GM21423 (cell line): ENCODE measurements around the gene EML1.
"Not testable (repeated sequence)": the region's sequence is repeated elsewhere in the genome, so short reads cannot be mapped to it uniquely, and the experiment has no call there.

Experiments
- ATAC-seq: cut with Tn5 transposase; IDR thresholded peaks from one replicate; pipeline ENCODE4 v1.9.1; 2021; ENCODE audit warnings: mild to moderate bottlenecking, moderate library complexity; ENCODE audit not compliant: unreplicated experiment

Gene EML1

GRCh38 chr14:99755068-99755405, 38.2 kb upstream of the EML1 start:
- no peak for ATAC-seq

DNA sequence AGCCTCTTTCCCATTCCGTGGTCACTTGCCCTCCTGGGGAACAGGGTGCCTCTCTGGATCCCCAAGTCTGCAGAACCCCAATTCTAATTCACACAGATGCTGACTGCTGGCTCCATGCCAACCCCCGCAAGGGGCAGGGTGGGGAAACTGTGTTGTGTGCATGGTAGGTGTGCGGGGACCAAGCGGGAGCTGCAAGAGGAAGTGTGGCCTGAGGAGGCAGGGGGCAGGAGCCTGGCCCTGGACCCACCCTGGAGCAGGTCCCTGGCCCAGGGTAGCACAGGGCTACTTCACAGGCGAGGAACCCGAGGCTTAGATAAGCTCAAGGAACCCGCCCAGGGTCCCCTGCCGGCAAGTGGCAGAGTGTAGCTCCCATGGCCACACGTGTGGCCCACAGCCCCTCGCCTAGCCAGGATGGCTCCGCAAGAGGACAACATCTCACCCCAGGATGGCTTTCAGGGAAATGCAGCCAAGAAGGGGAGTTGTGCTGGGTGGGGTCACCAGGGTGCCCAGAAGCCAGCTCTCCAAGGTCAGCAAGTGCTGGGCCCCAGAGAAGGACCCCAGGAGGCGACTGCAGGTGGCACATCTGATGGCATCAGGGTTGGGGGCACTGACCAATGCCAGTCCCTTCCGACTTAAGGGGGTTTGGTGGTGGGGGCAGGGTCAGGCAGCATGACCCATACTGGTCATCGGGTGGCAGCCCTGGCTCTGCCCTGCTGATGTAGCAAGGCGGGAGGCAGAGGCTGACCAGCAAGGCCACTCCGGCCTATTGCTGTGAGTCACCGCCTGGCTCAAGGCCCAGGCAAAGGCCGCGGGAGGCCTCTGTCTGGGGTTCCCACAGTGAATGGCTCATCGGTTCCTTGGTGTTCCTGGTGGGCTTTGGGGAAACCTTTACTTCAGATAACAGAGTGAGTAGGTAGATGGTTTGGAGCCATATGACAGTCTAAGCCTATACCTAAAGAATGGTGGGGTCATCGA, 37.3 kb upstream of the EML1 start:
- ATAC-seq: no peak

- no peak for ATAC-seq
Measured at GRCh38 chr14:99756796-99757195, 36.4 kb upstream of the EML1 start.

DNA sequence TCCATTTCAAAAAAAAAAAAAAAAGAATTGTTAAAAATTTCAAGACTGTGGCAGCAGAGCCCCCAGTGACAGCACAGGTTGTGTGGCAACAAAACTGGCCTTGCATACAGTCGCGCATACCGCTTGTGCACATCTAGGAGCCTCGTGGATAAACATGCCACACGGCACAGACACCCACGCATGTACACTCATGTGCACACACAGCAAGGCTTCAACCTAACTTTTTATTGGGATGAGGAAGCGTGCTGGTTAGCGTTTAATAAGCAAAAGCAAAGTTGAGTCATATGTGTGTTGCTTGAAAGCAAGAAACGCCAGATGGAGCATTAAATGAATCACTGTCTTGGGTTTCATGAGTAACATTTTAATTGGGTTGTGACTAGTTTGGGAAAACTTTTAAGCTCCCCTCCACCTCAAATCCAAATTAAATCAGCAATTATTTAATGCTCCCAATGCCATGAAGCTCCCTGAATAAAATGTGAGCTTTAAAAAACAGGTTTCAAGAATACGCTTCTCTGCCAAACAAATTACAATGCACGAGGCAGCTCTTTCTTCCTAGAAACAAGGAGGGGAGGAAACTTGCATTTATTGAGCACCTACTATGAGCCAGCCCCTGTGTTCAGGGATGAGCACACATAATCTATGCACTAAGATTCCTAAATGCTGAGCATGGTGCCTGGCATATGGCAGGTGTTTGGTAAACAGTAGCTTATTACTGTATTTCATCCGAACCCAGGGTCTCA, 35.7 kb upstream of the EML1 start:
- no peak for ATAC-seq

GRCh38 chr14:99758121-99758821, 34.9 kb upstream of the EML1 start:
- ATAC-seq: no peak

GRCh38 chr14:99758872-99759545, 34.2 kb upstream of the EML1 start:
- ATAC-seq: no peak

DNA sequence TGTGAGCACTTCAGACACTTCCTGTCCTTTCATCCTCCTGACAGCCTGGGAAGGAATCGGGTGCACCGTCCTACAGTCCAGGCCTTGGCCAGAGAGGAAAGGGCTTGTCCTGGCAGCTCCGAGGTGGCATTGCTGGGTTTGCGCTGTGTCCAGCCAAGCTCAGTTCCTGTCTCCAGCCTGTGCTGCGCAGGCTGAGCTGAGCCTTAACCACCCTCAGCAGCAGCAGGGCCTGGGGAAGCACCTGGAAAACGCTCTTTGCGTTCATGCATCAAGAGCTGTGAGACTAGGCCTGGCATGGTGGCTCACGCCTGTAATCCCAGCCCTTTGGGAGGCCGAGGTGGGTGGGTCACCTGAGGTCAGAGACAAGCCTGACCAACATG, 33.7 kb upstream of the EML1 start:
- ATAC-seq: no peak

GRCh38 chr14:99760817-99761216, 32.4 kb upstream of the EML1 start:
- ATAC-seq: no peak

GRCh38 chr14:99762911-99763310, 30.3 kb upstream of the EML1 start:
- not testable (repeated sequence) for ATAC-seq

DNA sequence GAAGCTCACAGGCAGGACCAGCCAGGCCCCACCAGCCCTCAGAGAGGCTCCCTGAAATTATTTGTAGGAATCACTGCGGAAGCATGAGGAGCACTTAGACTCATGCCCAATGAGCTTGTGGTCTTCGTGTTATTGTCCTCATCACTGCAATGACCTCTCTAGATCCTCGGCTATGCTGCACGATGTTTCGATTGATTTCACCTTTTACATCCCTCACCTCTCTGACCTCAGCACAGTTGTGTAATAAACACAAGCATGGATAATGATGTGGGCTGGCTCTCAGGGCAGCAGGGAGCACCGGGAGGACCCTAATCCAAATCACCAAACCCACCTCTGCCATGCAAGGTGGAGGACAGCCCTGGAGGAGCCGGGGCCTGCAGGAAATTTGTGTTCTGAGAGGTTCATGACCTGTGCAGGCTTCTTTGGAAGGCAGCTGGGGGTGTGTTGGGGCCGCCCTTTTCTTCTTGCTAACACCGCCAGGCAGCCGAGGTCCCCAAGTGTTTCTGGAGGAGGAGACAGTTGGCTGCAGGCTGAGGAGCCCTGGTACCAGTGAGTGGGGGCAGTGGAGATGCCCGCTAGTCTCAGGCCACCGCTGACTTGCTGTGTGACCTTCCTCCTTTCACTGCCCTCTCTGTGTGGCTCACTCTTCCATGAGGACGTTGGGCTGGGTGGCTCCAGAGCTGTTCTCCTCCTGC, 29.5 kb upstream of the EML1 start:
- ATAC-seq: no peak

GRCh38 chr14:99764222-99764706, 28.9 kb upstream of the EML1 start:
- ATAC-seq: no peak

DNA sequence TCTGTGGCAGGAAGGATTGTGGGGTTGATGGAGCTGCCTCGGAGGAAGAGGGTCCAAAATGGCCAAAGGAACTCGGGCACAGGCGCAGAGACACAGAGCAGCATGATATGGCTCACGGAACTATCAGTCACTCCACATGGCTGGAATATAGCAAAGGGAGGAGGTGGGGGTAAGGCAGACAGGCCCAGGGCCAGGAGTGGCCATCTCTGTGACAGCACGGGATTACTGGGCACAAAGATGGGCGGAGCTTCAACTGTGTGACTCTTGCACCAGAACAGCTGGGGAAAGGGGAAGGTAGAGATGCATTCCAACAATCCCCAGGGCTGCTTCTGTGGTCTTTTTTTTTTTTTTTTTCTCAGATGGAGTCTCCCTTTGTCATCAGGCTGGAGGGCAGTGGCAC, 24.8 kb upstream of the EML1 start:
- ATAC-seq: no peak

DNA sequence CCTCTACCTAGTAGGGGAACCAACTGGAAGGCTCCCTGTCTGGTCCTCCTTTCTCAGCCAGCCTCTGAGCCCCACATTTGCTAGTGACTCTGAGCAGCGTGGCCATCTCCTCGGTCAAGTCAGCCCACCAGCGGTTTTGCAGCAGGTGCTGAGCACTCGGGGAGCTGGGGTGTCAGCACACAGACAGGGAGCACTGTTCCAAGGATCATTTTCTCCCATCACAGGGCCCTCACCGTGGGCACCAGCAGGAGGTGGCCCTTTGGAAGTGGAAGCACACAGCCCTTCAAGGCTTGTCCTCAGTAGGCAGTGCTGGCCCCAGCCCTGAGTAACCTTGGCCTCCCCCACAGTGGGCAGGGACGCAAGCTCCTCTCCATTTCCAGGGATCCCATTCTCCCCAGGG, 24.1 kb upstream of the EML1 start:
- no peak for ATAC-seq

- ATAC-seq: no peak
Measured at GRCh38 chr14:99769799-99770198, 23.4 kb upstream of the EML1 start.

GRCh38 chr14:99772371-99773283, 20.6 kb upstream of the EML1 start:
- ATAC-seq: no peak

DNA sequence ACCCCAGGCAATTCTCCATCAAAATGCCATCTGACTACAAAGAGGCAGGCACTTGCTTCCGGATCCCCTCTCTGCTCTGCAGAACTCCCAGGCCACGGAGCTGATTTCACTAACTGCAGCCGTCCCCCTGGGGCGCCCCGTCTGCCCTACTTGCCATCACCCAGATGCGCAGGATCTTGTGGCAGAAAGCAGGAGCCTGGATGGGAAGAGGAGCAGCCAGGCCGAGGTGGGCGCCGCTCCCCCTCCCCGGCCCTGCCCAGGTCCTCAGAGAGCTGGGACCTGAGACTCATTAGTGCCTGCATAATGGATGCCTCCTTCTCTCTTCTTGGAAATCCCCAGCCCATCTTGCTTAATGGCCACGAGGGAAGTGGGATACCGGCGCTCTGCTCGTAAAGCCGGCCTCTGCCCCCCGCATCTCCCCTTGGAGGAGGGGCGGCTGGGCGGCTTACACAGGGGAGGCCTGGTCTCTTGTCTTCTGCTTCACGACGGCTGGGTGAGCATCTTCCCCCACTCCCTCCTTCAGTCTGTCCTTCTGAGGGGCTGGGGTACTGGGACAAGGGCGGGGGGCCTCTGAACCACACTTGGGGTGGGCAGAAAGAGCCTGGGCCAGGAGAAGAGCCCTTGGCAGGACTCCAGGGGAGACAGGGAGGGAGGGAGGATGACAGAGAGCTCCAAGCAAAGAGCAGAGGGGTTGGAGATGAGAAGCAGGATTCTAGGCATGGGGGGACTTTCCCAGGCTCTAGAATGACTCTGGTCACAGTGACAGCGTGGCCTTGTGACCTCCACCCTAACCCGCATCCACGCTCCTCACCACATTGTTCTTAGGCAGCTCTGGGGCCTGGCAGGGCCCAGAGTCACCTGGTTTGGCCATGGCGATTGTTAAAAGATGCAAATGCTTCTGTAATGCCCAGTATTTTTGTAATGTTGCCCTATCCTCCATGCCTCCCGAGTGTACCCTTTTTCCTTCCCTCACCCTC, 19.4 kb upstream of the EML1 start:
- ATAC-seq: no peak

DNA sequence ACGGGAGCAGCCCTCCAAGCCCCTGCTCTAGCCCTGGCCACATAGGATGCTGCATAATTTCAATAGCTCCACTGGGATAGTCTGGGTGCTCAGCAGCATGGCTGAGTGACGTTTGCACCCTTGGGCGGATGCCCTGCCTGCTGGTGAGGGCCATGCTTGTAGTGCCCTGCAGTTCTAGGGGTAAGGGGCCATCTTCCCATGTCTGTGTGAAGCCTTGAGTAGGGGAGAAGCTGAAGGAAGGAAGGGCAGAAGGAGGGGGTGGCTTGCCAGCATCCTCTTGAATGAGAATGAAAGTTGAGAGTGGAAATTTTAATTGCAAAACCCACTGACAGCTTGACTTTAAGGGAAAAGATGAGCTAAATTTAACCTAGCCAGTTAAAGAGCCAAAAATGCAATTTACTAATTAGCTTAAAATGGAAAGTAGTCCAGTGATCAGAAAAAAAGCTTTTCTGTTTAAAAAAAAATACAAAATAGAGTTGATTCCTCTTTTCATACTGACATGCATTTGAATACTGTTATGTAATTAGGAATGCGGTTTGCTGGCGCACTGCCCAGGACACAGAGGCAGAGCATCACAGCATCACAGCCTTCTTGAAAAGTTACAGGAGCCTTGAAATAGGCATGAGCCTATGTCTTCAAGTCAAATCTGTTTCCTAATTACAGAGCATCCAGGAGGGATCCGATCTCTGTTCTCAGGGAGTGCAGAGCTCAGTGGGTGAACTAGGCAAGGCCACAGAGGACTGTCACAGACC, 18.5 kb upstream of the EML1 start:
- no peak for ATAC-seq
